ENCODE data around the gene PHLDA1.

DNA sequence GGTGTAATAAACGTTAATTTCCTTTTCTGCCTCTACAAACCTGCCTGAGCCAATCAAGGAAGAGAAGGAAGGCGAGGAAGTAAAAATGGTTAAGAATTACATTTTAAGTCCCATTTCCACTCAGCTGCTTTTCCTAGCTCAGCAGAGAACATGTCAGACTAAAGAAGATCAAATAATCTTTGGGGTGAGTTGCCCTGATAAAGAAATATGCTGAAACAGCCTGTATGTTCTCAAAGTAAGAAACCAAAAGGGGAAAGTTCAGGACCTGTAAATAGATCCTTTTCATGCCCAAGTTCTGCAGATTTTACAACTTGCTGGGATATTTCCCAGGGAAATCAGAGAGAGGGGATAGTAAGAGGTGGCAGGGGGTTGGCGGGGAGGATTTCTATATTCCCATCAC is 55.5 kb downstream of the PHLDA1 start:
- TF ChIP-seq, protein P1, sequence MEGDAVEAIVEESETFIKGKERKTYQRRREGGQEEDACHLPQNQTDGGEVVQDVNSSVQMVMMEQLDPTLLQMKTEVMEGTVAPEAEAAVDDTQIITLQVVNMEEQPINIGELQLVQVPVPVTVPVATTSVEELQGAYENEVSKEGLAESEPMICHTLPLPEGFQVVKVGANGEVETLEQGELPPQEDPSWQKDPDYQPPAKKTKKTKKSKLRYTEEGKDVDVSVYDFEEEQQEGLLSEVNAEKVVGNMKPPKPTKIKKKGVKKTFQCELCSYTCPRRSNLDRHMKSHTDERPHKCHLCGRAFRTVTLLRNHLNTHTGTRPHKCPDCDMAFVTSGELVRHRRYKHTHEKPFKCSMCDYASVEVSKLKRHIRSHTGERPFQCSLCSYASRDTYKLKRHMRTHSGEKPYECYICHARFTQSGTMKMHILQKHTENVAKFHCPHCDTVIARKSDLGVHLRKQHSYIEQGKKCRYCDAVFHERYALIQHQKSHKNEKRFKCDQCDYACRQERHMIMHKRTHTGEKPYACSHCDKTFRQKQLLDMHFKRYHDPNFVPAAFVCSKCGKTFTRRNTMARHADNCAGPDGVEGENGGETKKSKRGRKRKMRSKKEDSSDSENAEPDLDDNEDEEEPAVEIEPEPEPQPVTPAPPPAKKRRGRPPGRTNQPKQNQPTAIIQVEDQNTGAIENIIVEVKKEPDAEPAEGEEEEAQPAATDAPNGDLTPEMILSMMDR (IDR thresholded peaks at IDR 0.05): no peak
- no peak for TF ChIP-seq EZH2 (IDR thresholded peaks at IDR 0.05; ENCODE audit: borderline replicate concordance, insufficient read depth, low read depth, low read length, poor library complexity, severe bottlenecking)
